GM18508 (cell line): ENCODE measurements around the gene ABCD1.
"Not testable (repeated sequence)": the region's sequence is repeated elsewhere in the genome, so short reads cannot be mapped to it uniquely, and the experiment has no call there.

Source experiments
- ATAC-seq: cut with Tn5 transposase; IDR thresholded peaks from one replicate; pipeline ENCODE4 v1.9.1; 2021; ENCODE audit warnings: moderate number of reproducible peaks; ENCODE audit not compliant: insufficient read depth, unreplicated experiment

Gene ABCD1

GRCh38 chrX:153746991-153747390 is 22.3 kb downstream of the ABCD1 start:
- not testable (repeated sequence) for ATAC-seq

- ATAC-seq: not testable (repeated sequence)
Observed at GRCh38 chrX:153749017-153749416, 24.4 kb downstream of the ABCD1 start.

DNA sequence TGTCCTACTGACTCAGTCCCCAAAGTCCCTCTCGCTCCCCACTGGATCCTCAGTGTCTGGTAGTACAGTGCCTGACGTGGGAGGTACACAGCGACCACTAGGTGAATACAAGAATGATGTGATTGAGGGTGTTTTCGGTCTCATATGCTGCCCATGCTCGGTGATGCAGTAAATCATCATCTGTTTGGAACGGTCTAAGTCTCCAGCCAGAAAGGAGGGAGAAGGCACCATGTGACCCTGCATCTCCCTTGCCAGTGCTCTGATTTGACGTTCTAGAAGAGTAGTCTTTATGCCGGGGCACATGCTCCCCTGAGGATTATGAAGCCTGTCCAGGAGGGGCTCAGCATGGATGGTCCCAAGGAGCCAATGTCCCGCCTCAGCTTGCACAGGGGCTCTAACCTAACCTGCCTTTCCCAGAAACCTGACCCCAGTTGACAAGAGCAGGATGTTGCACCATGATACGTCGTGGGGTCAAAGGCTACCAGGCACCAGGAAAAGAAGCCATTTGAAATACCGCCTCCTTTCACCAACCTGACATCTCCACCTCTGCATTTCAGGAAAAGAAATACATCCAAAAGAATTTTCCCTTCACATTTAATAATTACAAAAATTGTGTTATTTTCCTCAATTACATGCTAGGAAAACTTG is 25.6 kb downstream of the ABCD1 start:
- ATAC-seq: no peak

- ATAC-seq: no peak
Observed at GRCh38 chrX:153755136-153755535, 30.5 kb downstream of the ABCD1 start.

DNA sequence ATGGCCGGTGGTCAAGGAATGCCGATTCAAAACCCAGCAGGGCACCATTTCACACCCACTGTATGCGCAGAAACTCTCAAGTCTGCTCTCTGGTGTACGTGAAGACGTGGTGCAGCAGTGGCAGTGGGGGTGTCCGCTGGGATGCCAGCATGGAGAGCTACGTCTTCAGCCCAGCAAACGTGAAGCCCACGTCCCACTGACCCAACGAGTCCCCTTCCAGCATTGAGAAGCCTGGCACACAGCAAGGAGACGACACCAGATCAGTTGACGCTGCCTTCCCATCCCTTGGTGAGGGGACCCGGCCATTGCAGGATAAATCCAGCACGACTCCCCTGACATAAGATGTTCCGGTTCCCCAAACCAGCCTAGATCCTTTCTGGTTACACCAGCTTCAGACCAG is 37.2 kb downstream of the ABCD1 start:
- no peak for ATAC-seq

- no peak for ATAC-seq
Observed at GRCh38 chrX:153762626-153763173, 38.0 kb downstream of the ABCD1 start.

DNA sequence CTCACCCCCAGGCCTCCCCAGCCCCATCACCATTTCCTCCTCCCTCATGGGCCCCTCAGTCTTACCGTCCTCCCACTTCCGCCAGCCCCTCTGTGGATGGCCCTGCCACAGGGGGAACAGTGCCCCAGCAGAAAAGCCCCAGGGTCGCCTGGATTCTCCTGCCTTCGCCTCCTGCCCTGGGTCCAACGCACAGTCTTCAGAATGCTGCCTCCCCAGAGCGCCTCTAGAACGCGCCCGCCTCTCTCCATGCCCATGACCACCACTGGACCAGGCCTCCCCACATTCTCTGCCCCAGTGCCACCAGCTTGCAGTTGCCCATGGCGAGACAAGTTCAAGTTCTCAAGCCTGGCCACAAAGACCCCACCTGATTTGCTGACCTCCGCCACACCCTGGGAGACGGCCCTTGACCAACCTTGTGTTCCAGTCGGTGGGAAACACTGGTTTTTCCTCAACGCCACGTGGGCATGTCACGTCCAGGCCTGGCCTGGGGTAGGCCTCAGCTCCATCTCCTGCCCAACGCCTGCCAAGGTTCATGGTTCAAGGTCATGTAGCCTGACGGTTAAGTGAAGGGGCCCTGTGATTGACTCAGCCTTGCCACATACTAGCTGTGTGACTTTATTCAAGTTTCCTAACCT is 38.8 kb downstream of the ABCD1 start:
- ATAC-seq: no peak

- no peak for ATAC-seq
Observed at GRCh38 chrX:153763989-153764755, 39.5 kb downstream of the ABCD1 start, which contains the start of gene PLXNB3. Gene PLXNB3, plus strand, starts transcription at chrX:153764249. Its CDS starts 1,287 bp downstream, at chrX:153765536.

DNA sequence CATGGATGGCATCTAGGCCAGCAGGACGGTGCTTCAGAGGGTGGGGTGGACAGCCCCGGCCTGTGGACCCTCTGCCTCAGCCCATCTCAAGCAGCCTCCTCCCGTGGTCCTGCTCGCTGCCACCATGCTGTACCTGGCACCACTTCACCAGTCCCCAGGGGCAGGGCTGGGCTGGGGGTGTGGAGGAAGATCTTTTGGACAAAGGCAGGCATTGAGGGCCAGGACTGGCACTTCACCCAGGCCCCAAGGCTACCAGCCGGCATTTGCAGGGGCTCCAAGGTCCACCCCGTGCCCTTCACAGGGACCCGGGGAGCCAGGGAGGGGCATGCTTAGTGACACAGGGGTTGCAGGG is 40.1 kb downstream of the ABCD1 start:
- ATAC-seq: no peak

DNA sequence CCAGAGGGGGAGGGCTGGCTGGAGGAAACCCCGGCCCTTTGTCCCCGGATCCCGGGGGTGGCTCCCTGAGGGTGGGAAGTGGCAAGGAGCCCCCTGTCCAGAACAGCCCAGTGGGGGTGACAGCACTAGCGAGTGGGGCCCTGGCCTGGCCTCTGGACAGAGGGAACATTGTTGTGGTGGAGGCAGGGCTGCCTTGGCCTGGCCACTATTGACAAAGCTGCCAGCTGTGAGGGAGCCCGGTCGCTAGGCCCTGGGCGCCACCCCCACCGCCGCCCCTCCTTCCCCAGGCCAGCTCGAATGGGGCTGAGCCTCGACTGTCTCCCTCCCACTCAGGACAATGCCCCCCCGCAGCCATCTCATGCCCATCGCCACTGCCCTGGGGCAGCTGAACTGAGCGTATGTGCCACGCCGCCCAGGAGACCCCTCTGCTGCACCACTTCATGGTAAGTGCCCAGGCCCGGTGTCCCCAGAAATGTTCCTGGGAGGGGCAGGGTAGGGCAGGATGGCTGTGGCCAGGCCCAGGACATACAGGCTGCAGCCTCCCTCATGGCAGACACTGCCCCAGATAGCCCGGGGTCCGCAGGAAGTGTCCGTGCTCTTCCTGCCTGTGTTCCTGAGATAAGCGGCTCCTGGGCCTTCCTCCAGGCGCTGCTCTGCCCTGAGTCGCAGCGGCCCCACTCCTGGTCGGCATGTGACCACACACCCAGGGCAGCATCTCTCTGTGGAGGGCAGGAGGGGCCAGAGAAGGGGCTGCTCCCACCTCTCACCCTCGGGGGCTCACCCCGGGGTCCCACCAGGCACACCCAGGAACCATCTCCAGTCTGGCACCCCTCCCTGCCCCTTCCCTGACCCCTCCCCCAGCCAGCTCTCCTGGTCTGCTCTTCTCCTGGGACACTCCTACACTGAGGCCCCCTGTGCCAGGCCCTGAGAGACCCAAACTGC is 40.8 kb downstream of the ABCD1 start:
- ATAC-seq: no peak

- ATAC-seq: no peak
Observed at GRCh38 chrX:153766098-153766817, 41.6 kb downstream of the ABCD1 start.

DNA sequence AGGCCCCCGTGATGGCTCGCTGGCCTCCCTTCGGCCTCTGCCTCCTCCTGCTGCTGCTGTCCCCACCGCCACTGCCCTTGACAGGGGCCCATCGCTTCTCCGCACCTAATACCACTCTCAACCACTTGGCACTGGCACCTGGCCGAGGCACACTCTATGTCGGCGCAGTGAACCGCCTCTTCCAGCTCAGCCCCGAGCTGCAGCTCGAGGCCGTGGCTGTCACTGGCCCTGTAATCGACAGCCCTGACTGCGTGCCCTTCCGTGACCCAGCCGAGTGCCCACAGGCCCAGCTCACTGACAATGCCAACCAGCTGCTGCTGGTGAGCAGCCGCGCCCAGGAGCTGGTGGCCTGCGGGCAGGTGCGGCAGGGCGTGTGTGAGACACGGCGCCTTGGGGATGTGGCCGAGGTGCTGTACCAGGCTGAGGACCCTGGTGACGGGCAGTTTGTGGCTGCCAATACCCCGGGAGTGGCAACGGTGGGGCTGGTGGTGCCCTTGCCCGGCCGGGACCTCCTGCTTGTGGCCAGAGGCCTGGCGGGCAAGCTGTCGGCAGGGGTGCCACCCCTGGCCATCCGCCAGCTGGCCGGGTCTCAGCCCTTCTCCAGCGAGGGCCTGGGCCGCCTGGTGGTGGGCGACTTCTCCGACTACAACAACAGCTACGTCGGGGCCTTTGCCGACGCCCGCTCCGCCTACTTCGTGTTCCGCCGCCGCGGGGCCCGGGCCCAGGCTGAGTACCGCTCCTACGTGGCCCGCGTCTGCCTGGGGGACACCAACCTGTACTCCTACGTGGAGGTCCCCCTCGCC is 42.4 kb downstream of the ABCD1 start:
- no peak for ATAC-seq

- no peak for ATAC-seq
Observed at GRCh38 chrX:153767674-153768055, 43.0 kb downstream of the ABCD1 start.

DNA sequence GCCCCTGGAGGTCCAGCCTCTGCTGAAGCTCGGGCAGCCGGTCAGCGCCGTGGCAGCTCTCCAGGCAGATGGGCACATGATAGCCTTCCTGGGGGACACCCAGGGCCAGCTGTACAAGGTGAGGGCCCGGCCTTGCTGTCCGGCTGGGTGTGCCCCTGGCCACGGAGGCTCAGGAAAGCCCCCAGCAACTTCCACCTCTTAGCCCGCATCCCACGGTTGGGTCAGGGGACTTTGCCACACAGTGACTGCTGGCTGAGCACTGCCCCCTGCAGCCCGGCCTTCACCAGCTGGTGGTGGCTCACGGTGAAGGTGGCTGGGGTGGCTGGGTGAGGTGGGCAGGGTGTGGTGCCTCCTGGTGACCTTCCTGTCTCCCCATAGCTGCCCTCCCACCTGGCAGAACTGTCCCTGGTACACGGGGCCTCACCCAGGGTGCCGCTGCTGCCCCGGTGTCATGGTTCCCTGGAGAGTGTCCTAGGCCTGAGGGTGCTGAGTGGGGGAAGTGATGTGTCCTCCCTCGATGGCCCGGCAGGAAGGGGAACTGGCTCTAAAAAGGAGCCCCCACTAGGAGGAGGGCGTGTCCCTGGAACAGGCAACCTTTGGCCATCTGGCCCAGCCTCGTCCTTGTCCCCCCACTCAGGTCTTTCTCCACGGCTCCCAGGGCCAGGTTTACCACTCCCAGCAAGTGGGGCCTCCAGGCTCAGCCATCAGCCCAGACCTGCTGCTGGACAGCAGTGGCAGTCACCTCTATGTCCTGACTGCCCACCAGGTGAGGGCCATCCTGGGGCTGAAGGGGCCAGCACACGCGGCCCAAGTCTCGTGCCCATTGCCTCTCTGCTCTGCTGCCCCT is 43.9 kb downstream of the ABCD1 start:
- ATAC-seq: no peak

DNA sequence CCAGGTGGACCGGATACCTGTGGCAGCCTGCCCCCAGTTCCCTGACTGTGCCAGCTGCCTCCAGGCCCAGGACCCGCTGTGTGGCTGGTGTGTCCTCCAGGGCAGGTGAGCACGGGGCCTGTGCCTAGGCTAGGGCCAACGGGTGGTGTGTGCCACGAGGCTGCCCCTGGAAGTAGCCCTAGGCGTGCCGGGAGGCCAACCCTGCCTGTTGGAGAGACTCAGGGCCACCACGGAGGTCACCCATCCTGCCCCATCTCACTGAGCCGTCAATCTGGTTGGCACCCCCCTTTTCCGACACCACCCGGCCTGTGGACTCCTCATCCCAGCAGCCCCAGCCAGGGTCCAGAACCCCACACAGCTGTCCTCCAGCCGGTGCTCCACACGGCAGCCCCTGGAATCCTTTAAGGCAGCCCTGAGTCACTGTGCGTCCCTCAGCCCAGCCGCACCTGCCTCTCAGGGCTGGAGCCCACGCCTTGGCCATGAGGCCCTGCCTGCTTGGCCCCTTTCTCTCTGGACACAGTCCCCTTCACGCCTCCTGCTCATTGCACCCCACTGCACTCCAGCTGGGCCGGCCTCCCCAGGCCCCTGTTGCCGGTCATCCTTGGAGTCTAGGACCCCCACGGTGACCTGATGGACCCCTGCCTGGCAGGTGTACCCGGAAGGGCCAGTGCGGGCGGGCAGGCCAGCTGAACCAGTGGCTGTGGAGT is 44.7 kb downstream of the ABCD1 start:
- no peak for ATAC-seq

DNA sequence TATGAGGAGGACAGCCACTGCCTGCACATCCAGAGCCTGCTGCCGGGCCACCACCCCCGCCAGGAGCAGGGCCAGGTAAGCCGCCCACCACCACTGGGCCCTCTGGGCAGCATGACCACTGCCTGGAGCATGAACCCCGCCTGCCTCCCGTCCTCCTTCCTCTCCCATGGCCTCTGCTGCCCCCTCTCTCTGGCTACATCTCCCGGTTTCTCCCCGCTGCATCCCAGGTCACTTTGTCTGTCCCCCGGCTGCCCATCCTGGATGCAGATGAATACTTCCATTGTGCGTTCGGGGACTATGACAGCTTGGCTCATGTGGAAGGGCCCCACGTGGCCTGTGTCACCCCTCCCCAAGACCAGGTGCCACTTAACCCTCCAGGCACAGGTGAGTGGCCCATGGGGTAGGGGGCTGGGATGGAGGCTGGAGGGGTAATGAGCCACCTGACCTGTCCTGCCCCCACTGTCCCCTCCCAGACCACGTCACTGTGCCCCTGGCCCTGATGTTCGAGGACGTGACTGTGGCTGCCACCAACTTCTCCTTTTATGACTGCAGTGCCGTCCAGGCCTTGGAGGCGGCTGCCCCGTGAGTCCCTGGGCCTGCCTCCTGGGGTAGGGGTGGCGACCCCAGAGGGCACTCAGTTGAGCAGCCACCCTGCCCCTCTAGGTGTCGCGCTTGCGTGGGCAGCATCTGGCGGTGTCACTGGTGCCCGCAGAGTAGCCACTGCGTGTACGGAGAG is 45.4 kb downstream of the ABCD1 start:
- ATAC-seq: no peak
